SK-MEL-5 (cell line): ENCODE data around the gene SLC26A2. TPM values are rescaled to one million over a fixed set of nuclear protein-coding genes. Genes with fewer than 3 reads are reported as not detected.
"Not testable (repeated sequence)": the region's sequence is repeated elsewhere in the genome, so short reads cannot be mapped to it uniquely, and the experiment has no call there.

Source experiments
- DNase-seq: peaks from one replicate; pipeline ENCODE4 v3.0.0-alpha.2; 2016; ENCODE audit warnings: low read depth, low spot score
- in situ Hi-C: cut with HindIII; loops from 2 replicates; pipeline ENCODE4 v1.10.0; 2016; ENCODE audit warnings: low sequenced_read_pairs, high pct_unique_total_duplicates, low pct_unique_long_range_greater_than_20kb
- total RNA-seq: library from RNA; depleted of rRNA; stranded (reverse); fragments of >200 nt; shearing (Covaris generic); gene quantifications from 2 replicates; pipeline ENCODE4 v1.2.3, GENCODE V29; 2014

Gene SLC26A2
- total RNA-seq, 1 experiment from 2014 or later = 173 TPM

DNA sequence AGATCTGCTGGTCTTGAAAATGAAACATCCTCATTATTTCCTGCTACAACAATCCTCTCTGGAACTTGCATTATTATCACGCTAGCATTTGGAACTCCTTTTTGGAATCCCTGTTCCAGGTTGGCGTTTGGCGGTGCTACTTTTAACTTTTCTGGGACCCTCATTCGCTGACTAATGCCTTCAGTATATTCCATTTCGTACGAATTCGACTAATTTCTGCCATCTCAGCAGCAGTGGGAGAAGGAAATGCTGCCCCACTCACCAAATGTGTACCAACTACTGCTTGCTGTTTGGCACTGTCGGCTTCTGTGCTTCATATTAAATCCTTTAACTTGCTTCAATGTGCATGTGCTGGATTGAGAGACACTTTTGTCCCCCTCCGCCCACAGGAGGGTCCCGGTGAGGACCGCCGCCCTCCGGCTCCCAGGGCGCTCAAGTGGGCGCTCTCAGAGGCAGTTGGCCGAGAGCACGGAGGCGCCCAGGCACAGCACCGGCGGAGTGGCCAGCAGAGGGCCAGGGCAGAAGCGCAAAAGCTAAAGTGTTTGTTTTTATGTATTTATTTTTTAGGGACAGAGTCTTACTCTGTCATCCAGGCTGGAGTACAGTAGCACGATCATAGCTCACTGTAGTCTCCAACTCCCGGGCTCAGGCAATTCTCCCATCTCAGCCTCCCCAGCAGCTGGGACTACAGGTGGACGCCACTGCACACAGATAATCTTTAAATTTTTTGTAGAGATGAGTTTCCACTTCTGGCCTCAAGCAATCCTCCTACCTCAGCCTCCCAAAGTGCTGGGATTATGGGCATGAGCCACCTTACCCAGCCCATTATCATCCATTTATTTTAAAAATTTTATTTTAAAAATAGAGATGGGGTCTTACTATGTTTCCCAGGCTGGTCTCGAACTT lies 27.9 kb upstream of the SLC26A2 start:
- in situ Hi-C loops = no loop called here

DNA sequence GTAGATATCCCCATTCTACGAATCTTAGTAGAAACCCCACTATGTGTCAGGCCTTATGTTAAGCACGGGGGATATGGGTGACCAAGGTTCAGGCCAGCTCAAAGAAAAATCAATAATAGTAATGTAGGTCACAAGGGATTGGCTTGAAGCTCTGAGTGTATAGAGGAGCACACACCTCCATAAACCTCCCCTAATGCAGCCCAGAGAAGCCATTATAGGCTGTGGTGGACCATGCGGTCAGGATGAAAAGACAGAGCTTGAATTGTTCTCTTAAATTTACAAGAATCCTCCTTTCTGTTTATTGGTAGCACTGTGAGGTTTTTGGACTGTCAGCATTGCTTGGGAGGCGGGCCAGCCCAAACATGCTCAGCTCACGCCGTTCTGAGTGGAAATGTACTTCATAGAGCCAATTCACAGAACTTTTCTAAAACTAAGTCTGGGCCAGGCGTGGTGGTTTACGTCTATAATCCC lies 25.1 kb upstream of the SLC26A2 start:
- peak; percentile 79 for DNase-seq
- in situ Hi-C loops = no loop called here

More for the DNA sequence above, 27.9 kb upstream of the SLC26A2 start:
- no peak for DNase-seq

GRCh38 chr5:149936044-149936699 lies 24.4 kb upstream of the SLC26A2 start:
- in situ Hi-C loops = no loop called here
- DNase-seq = no peak

DNA sequence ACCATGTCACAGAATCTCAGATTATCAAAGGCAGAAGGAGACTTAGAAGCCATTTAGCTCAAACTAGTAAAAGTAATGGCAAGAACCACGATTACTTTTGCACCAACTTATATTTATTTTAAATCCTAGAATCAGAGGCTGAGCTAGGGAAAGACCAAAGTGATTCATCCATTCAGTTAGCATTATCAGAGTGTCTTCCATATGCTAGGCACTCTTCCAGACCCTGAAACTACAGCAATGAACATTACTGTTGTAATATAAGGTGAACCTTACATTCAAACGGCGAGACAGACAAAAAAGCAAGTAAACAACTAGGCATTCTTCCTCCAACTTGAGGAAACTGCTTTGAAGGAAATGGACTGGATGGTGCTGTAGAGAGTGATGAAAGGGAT lies 23.9 kb upstream of the SLC26A2 start:
- in situ Hi-C loops = no loop called here

DNA sequence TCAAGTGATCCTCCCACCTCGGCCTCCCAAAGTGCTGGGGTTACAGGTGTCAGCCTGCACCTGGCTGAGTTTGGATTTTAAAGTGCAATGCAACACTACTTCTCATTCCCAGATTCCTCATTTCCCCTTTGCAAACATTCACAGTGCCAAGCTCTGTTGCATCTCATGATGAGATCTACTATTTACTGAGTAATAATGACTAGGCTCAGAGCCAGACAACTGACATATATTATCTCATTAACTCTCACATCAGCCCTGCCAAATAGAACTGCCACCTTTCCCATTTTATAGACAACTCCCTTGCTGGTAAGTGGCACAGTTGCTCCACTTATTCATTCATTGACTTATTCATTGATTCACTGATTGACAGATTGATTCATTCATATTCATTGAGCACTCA lies 22.9 kb upstream of the SLC26A2 start:
- no peak for DNase-seq
- in situ Hi-C loops = no loop called here

More for the DNA sequence above, 23.9 kb upstream of the SLC26A2 start:
- DNase-seq = no peak

DNA sequence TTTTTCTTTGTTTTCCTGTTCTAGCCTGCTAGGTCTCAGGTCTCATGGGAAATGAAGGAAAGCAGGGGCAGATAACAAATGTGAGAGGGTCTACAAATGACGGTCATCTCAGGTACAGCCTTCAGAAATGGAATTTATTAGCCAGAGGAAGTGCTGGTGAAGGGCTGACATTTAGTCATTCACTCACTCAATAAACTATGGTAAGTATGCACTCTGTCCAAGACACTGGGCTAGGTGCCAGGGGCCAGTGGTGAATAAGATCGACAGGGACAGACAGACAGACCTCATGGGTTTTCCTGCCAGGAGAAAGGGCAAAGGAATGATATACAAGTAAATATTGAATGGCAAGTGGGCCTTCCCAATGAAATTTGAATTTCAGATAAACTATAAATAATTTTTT lies 22.3 kb upstream of the SLC26A2 start:
- DNase-seq = peak; percentile 81
- in situ Hi-C loops = no loop called here

- in situ Hi-C loops = no loop called here
- peak; percentile 71 for DNase-seq
These were observed 21.7 kb upstream of the SLC26A2 start for GRCh38 chr5:149938791-149939358.

- DNase-seq = no peak
- in situ Hi-C loops = no loop called here
These were observed 21.0 kb upstream of the SLC26A2 start for GRCh38 chr5:149939546-149939945.

GRCh38 chr5:149940077-149940574 lies 20.4 kb upstream of the SLC26A2 start:
- in situ Hi-C loops = no loop called here

DNA sequence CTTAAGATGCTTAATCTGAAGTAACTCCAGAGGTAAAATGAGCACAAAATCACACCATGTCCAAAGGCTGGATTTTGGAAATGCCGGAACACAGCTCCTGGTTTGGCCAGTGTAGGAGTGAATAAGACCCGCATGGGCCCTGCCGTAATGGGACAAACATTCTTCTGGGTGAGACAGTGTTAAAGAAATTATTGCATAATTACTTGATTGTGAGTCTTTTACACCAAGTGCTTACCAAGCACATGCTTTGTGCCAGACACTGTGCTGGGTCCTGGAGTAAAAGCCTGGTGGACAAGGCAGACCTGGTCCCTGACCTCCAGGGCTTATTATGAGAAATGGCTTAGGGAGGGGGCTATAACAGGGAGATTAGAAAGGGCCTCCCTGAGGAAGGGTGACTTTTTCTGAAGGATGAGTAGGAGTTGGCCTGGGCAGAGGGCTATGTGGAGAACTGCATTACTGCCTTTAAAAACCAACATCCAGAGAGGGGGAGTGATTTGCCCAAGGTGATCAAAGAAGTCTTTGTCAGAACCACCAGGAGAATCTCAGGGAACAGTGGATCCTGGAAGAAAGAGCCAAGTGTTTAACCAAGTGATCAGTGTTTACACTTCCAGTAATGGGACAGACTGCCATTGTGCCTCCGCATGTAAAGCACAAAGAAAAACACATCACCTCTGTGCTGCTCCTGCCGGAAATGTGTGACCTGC lies 19.5 kb upstream of the SLC26A2 start:
- in situ Hi-C loops = no loop called here
- DNase-seq = peak; percentile 99

More at GRCh38 chr5:149940077-149940574, 20.4 kb upstream of the SLC26A2 start:
- DNase-seq = no peak

- DNase-seq = no peak
- in situ Hi-C loops = no loop called here
These were observed 18.8 kb upstream of the SLC26A2 start for GRCh38 chr5:149941795-149942194.

GRCh38 chr5:149942199-149942598 lies 18.4 kb upstream of the SLC26A2 start:
- DNase-seq = no peak
- in situ Hi-C loops = no loop called here

- in situ Hi-C loops, DNase-seq: not testable (repeated sequence)
These were observed 17.8 kb upstream of the SLC26A2 start for GRCh38 chr5:149942741-149943169.

- DNase-seq, in situ Hi-C loops: not testable (repeated sequence)
These were observed 17.2 kb upstream of the SLC26A2 start for GRCh38 chr5:149943177-149943949.

DNA sequence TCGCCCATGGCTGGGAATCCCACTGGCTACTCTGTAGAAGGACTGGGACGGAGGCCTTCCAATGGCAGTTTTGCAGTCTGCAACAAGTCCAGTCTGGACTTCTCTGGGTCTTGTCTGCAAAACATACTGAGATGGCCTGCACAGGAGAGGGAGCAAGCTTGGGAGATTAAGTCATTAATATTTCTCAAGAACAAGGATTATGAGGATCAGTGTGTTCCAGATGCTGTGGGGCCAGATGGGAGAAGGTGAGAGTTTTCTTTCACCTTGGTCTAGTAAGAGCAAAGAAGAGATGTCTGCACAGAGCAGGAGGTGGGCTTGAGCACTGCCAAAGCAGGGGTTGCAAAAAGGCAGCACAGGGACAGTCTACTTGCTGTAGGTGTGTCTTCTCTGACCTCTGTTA lies 15.9 kb upstream of the SLC26A2 start, which contains the start of gene PDE6A:
PDE6A (minus strand) TSS at position 128 of the 400 bp plus-strand sequence; CDS start at position 8, 120 bp downstream.
- in situ Hi-C loops = no loop called here
- no peak for DNase-seq

- in situ Hi-C loops = no loop called here
- no peak for DNase-seq
These were observed 14.4 kb upstream of the SLC26A2 start for GRCh38 chr5:149946118-149946517.

DNA sequence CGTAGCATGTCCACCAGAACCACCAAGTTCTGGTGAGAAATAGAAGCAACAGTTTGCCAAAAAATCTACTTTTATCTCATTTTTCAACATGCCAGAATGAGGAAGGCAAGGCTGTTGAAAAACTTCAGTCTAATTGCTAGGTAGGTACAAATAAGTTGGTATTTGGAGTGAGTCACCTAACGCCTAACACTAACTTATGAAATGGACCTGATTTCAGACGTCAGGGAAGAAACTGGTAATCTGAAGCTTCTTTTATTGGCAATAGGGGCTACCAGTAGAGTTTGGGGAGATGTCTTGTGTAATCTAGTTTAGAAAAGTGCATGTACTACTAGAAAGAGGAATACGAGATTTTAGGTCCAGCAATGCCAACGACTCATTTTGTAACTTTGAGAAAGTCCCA lies 11.6 kb upstream of the SLC26A2 start:
- DNase-seq = no peak

More for the DNA sequence above, 11.6 kb upstream of the SLC26A2 start:
- in situ Hi-C loops = no loop called here
